ENCODE measurements around the gene ZFAND3.
"Not testable (repeated sequence)": the region's sequence is repeated elsewhere in the genome, so short reads cannot be mapped to it uniquely, and the experiment has no call there.

The ZFAND3 gene

DNA sequence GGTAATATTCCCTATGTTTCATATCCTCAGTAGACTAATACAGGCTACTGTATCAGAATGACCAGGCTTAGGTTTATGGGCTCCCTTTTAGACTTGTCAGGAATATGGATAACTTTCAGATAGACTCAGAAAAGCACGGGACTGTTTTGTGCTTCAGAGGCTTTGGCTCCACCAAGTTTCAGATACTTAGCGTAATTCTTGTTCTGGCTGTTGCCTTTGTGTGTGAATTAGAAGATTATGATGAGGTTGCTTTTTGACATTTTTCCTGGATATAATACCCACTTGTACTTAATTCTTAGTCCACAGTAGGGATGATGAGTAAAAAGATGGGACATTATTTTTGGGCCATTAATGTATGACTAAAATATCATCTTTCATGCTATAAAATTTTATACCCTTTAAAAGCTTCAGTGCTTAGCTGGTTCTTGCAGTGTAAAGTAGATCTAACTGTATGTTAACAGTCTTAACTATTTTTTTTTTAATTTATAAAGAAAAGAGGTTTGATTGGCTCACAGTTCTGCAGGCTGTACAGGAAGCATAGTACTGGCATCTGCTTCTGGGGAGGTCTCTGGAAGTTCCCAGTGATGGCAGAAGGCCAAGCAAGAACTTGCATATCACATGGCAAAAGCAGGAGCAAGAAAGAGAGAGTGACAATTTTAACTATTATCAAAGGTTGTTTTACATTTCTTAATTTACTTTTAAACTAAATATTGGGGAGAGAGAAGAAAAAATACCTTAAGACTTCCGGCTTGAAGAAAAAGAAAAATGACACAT is 120.7 kb downstream of the ZFAND3 start:
- DNase-seq, result no peak

DNA sequence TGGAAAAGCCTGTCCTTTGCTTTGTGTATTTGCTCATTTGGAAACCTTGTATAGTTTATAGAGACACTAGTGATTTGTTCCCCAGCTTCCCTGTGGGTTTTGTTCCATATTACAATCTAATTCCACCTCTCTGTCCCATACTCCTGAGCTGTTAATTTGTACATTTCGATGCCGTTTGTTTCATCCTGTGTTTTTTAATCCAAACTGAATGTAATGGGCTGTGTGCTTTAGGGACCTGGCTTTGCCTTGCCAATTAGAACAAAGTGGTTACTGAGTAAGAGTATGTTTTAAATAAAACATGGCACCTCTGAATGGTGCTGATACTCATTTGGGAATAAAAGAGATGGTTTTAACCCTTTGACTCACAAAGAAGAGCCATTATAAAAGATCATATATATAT is 122.3 kb downstream of the ZFAND3 start:
- no peak for DNase-seq

DNA sequence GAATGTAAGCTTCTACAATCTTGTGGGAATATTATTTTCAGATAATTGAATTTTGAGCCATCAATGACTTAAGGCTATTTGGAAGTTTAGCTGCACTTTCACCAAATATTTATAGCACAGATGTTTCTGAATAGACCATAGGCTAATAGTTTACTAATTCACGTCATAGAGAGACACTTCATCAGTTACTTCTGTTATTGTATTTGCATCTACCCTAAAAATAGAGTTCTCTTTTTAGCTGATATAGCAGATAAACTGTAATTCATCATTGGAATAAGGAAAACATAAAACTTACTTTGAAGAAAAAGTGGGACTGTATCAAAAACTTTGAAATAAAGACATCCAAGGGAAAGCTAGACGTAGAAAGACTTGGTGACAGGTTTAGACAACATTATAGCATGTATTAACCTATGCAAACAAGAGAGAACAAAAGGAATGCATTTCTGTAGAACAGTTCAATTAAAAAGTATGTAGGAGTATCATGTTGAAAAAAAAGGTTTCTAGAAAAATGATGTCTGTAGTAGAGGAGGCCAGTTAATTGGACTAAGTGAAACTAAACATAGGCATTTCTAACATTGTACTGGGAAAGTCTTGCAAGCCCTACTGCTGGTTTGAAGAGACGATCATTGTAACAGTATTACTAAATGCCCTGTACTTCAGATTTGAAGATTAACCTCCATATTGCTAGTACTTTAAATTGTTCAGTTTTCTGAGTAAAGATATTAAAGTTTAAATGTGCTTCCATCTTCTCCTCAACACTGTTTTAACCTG is 123.3 kb downstream of the ZFAND3 start:
- no peak for DNase-seq

DNA sequence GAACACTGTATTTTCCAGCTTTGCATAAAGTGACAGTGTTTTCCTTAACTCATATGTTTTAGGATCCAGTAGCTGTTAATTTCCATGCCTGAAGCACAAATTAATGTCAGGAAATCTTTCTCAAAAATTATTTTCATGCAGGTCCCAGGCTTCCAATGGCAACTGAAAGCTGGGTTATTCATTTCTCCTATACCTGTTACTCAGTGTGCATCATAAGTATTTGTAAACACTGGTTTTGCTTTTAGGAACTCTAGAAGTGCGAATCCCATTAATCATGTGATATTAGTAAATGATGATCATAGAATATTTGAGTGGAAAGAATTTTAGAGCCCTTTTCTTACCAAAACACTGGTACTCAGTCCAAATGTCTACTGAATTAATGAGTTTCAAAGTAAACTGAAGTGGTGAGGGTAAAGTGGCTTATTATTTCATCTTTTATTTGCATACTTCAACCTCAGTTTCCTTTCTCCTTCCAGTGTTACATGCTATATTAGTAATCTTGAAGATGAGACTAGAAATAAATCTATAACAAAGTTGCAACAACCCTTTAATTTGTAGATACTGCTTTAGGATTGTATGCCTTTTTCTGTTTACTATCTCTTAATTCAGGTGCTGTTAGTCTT is 124.0 kb downstream of the ZFAND3 start:
- DNase-seq, result no peak

DNA sequence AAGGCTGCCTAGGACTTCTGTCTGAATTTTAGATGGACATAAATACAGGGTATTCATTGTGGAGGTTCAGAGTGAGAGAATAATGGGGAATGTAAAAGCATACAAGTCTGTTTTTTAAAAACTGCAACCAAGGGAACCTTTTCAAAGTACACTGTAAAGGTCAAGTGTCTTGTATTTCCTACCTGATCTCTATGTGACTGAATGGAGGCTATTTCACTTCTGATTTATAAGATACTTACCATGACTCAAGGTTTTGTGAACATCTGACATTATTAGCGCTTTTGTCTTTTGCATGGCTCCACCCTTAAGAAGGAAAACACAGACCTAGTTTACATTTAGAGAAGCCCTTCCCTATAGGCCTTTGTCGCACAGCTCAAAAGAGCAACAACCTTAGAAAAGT is 126.5 kb downstream of the ZFAND3 start:
- no peak for DNase-seq

DNA sequence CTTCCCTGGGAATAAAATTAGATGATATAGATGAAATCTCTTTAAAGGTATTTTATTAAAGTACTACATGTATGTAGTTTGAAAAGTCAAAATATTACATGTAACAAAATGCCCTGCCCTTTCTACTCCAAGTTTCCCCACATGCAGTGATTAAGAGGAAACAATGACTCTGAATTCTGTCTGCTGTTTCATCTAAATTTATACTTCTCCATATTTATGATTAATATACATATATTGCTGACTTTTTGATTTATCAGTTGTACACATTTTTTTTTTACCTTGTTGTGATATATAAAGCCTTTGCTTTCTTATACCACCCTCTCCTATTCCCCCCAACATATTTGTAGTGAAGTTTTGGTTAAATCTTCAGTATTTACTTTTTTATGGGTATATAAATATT is 127.9 kb downstream of the ZFAND3 start:
- no peak for DNase-seq

DNA sequence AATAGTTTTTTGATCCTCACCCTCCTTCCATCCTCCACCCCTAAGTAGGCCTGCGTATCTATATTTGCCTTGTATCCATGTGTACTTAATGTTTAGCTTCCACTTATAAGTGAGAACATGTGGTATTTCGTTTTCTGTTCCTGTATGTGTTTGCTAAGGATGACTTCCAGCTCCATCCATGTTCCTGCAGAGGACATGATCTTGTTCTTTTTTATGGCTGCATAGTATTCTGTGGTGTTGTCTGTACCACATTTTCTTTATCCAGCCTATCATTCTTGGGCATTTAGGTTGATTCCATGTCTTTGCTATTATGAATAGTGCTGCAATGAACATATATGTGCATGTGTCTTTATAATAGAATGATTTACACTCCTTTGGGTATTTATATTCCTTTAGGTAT is 129.1 kb downstream of the ZFAND3 start:
- DNase-seq, result not testable (repeated sequence)

DNA sequence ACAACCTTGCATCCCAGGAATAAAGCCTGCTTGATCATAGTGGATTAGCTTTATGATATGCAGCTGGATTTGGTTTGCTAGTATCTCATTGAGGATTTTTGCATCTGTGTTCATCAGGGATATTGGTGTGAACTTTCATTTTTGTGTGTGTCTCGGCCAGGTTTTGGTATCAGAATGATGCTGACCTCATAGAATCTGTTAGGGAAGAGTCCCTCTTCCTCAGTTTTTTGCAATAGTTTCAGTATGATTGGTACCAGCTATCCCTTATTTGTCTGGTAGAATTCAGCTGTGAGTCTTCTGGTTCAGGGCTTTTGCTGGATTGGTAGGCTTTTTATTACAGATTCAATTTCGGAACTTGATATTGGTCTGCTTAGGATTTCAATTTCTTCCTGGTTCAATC is 132.5 kb downstream of the ZFAND3 start:
- DNase-seq, result no peak

DNA sequence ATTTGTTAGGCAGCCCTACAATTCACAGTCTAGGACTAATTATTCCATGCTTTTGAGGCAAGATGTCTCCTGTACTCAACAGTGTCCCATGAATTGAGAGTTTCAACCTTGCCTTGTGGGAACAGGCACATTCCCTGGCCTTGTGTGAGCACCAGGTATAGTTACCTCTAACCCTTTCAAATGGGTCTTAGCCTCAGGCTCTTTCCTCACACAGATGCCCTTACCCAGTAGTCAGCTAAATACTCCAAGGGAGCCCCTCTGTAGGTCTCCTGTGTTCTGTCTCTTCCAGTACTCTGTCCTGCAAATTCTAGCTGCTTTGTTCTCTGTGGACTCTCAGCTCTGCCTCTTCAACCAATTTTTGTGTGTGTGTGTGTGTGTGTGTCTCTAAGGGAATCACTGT is 135.3 kb downstream of the ZFAND3 start:
- no peak for DNase-seq

DNA sequence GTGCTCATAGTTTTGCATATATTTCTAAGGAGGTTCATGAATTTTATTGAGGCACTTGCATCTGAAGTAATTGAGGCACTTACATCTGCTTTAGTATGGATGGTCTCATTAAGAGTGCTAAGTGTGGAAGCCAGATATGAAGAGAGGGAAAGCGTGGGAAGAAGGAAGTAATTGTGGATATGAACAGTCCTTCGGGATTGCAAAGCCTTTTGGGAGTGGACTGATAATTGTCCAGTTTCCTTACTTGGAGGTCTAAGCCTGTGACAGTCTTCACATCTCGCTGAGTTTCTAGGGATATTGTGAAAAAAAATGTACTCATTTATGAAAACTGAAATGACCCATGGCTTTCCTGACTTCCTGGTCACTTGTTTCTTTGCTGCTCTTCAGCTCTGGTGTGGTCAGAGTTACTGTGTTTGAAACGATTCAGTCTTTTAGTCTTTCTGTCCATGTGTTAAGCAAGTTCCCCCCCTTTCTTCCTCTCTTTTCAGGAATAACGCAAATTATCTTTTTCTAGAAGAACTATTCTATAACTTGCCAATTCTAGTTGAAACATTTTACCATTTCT is 137.3 kb downstream of the ZFAND3 start:
- no peak for DNase-seq

DNA sequence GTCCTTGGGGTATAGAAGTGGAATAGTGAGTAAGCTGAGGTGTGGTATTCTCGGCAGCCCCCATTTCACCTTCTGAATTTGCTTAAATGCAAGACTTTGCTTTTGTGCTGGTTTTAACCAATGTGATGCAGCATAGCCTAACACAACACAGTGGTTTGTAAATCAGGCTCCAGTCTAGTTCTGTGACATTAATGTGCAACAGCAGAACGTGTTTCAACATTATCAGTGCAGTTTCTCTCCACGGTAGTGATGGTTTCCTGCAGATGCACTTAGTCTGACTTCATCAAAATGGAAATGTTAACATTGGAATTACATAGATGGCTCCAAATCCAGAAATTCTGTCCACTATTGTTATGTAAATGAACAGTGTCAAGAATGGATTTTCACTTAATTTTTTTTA is 139.5 kb downstream of the ZFAND3 start:
- no peak for DNase-seq

DNA sequence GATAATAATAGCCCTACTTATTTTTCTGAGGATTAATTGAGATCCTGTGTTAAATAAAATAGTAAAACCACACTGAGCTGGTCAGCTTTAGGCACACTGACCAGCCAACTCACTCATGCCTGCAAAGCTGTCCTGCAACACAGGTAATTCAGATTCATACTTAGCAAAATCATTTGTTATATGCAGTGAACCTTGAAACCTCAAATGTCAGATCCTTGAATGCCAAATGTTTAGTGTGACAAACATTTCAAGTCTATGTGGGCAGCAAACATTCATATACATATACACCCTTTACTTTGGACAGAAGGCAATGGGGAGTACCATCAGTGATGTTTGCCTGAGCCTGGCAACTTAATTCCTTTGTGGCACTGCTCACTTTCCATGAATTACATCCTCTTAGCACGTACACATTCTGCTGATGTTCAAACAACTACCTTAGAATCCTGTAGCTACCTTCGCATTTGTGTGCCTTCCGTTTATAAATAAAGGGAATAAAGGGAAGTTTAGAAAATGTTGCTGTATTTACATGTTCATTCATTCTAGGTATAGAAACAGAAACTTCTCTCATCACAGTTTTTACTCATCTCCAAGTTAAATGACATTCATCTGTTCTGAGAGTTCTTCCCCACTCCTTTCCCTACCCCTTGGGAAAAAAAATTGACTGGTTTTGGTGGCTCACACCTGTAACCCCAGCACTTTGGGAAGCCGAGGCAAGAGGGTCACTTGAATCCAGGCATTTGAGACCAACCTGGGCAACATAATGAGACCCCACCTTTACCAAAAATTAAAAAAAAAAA is 140.8 kb downstream of the ZFAND3 start:
- DNase-seq, result no peak

DNA sequence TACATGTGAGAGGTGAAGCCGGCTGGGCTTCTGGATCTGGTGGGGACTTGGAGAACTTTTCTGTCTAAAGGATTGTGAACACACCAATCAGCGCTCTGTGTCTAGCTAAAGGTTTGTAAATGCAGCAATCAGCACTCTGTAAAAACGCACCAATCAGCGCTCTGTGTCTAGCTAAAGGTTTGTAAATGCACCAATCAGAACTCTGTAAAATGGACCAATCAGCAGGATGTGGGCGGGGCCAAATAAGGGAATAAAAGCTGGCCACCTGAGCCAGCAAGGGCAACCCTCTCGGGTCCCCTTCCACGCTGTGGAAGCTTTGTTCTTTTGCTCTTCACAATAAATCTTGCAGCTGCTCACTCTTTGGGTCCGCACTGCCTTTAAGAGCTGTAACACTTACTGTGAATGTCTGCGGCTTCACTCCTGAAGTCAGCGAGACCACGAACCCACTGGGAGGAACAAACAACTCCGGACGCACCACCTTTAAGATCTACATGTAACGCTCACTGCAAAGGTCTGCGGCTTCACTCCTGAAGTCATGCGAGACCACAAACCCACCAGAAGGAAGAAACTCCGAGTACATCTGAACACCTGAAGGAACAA is 143.1 kb downstream of the ZFAND3 start:
- DNase-seq, result not testable (repeated sequence)

DNA sequence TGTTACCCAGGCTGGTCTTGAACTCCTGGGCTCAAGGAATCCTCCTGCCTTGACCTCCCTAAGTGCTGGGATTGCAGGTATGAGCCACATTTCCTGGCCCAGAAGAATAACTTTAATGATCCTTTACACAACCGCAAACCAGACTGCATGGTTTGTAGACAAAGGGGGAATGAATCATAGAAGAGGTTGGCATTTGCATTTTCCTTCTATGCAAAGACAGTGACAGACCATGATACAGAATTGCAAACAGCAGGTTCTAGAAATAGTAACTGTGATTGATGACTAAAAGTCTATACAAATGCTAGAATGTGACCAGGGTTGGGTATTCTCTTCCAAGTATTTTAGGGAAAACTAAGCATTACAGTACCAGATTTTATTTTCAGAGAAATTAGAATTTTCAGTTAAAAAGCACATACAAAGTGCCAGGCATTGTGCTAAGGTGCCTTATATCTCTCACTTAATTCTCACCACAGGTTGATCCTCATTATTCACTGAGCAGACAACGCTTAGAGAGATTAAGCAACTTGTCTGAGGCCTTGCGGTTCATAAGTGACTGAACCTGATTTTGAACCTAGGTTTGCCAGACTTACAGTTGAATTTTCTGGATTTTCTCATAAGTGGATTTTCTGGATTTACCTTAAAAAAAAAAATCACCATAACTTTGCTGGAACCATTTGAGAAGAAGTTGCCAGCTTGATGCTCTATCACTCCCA is 146.6 kb downstream of the ZFAND3 start:
- no peak for DNase-seq

DNA sequence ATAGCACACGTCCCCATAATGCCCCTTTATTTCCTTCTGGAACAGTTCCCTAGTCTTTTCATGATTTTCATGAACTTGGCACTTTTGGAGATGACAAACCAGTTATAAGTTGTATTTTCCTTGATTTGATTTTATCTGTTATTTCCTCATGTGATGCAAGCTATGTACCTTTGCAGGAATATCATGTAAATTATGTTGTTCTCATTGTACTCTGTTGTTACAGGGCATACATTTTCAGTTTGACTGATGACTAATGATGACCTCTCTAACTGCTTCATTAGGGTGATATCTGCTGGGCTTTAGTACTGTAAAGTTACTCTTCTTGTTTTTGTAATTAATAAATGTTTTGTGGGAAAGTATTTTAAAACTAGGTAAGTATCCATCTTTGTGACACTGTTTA is 147.3 kb downstream of the ZFAND3 start:
- DNase-seq, result no peak

DNA sequence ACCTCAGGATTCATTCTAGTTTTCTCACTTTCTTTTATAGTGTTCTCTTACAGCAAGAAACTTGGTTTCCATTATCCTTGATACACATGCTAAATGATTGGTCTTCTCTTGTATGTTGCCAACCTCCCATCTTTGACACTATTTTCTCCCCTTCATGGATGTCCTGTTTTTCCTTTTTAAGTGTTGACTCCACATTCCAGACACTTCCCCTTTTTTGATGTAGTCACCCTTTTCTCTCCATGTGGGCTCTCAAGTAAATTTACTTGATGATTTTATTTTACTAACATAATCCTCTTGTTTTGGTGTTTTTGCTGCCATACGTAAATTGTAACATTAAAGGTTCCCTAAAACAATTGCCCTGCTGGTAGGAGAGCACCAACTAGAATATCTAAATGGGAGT is 148.1 kb downstream of the ZFAND3 start:
- no peak for DNase-seq

DNA sequence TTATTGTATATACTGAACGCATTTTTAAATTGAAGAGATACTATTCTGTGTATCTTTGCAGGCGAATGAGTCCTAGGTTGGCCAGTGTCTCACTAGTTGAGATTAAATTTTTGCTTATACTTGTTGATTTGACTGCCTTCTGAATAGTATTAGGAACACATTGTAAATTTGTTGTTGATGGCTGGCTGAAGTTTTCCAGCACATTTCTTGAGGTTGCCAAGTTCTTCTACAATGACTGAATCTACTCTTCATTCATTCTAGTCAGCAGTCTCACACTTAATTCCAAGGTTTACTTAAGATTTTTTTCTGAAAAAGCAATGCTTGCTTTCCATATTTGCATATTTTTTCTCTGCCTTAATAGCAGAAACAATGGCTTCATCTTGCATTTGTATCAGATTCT is 151.7 kb downstream of the ZFAND3 start:
- no peak for DNase-seq

DNA sequence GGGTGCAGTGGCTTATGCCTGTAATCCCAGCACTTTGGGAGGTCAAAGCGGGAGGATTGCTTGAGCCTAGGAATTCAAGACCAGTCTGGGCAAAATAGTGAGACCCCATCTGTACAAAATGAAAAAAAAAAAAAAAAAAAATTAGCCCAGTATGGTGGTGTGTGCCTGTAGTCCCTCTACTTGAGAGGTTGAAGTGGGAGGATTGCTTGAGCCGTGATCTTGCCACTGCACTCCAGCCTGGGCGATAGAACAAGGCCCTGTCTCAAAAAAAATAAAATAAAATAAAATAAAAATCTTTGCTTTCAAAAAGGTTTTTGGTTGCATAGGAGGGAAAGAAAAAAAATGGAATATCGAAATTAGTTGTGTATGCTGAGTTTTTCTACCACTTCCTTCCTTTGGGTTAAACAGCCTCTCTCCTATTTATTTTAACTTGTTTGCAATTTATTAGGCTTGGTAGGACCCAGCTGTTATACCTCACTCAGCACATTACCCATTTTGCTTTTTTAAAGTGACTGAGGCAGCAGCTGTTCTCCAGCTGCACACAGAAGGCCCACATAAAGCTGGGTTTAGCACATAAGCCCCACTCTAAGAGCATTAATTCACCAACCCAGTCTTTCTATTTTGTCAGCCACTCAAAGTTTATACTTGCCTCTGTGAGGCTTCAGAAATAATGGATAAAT is 152.3 kb downstream of the ZFAND3 start:
- DNase-seq, result no peak

DNA sequence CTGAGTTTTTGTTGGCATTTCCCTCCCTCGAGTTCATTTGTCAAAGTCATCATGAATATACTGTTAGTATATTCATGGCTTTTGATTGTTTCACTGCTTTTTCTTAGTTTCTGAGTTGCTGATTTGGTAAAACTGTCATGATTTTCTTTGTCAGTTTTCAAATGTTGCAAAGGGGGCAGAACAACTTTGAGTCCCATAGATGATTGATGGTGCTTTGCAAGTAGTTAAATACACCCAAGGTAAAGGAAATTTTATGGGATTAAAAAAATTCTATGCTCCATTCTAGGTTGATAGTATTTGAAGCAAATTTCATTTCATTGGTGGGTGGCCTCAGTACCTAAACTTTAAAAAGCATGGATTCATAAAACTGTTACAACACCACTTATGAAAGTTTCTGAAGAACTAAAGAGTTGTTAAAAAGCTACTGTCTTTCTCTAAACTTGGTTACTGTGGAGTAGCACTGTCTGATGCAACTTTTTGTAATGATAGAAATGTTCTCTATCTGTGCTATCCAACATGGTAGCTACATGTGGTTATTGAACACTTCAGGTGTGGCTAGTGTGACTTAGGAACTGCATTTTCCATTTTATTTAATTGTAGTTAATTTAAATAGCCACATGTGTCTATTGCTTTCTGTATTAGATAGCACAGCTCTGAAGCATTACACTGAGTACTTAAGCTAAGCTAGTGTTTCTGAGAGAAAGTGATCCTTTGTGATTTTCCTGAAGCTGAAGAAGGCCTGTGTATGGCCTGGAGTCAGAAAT is 153.6 kb downstream of the ZFAND3 start:
- DNase-seq, result no peak

DNA sequence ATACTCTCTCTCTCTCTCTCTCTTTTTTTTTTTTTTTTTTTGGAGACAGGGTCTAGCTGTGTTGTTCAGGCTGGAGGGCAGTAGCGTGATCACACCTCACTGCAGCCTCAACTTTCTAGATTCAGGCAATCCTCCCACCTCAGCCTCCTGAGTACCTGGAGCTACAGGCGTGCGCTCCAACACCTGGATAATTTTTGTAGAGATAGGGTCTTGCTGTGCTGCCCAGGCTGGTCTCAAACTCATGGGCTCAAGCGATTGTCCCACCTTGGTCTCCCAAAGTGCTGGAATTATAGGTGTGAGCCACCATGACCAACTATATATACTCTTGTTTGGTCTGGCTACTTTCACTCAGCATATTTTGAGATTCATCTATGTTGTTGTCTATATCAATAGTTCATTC is 154.9 kb downstream of the ZFAND3 start:
- no peak for DNase-seq

All from activated effector memory CD4-positive, alpha-beta T cell treated with anti-CD3 and anti-CD28 coated beads, Interleukin-2, amount 50 U/mL, for 16 hours (primary cell).